ENCODE measurements around the gene SLAMF9.

Gene SLAMF9

DNA sequence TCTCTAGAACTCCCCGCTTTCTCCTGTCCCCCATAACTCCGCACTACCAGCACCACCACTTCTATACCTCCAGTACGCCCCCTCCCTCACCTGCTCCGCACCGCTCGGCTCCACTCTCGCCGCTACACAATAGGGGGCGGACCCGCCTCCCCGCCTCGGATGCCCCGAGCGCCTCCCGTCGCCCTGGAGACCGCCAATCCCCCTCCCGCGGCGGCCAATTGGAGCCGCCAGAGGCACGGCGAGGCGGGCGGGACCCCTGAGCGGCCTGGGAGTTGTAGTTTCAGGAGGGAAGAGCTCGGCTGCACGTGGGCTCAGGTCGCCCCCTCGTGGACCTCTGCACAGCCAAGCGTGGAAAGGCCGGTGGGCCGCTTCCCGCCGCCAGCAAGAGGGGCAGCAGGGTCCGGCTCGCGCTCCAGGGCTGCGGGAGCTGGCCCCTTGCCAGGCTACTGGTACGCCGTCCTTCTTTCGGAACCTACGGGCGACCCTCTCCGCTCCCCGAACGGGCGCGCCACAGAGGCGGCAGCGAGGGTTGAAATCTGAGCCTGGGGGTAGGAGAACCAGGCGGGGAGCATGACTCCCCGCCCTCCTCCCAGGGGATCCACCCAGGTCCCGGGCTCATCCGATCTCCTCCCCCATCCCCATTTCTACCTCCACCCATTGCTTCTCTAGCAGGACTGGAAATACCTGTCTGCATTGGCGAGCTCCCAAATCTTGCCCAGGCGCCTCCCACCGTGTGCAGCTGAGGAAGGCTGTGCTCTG lies 8.4 kb downstream of the SLAMF9 start, which contains the start of gene IGSF9:
IGSF9 (minus strand) TSS at position 131 of the 759 bp plus-strand sequence. CDS start 2,159 bp downstream, outside the sequence.
- peak; percentile 89 for DNase-seq

DNA sequence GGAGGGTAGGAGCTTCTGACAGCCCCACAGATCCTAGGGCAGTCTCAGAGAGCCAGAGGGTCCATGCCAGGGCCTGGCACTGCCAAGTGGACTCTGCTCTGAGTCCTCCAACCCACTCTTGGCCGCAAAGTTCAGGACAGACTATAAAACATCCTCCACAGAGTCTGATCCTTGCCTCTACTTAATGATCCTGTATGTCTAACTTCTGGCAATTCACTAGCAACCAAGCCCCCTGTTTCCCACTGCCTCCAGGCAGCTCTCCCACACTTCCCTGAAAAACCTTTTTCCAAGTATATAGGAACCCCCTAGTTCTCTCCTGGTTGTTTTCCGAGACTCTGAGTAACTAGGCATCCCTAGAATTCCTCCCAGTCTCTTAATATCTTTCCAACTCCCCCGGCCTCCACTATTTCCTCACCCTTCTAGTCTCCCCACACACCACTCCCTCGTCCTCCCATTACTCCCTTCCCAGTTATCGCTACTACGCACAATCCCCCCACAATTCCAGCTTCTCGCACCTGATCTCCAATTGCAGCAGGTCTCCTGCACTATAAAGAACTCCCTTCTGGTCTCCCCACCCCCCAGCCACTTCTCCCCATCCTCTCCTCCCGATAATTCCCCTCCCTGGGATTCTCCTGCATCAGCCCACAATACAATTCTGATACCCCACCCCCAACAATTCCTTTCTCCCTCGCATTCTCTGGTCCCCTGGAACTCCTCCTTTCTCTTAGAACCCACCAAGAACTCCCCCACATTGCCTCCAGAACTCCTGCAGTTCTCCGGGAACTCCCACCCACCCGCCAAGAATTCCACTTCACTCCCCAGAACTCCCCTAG lies 9.2 kb downstream of the SLAMF9 start:
- DNase-seq, result no peak

DNA sequence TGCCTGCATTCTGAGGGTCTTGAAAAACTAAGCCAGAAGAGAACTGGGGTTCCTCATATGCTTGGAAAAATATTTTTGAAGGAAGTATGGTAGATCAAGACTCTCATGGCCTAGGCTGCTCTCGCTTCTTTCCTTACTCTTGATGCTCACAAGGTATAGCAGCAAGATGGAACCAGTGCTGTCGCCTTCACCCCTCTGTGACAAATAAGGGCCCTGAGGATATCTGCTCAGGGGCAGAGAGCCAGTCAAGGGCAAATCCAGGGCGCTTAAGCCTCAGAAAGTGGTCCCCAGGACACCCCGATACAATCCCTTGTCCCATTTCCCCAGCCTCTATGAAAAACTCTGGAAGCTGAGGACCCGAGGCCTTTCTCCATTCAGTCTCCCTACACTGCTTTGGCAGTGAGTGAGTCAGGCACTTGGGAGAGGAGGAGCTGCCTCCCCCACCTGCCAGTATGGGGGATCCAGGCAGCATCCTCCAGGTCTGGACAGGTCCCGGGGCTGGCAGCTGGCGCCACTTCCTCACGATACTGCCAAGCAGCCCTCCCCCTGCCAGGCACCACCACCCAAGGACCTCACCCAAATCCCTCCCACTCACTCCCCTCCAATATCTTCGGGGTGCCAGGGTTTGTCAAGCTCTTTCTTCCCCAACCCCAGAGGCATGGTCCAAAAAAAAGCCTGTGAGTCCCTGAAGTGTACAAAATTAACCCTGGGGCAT lies 10.0 kb downstream of the SLAMF9 start:
- DNase-seq, result no peak

DNA sequence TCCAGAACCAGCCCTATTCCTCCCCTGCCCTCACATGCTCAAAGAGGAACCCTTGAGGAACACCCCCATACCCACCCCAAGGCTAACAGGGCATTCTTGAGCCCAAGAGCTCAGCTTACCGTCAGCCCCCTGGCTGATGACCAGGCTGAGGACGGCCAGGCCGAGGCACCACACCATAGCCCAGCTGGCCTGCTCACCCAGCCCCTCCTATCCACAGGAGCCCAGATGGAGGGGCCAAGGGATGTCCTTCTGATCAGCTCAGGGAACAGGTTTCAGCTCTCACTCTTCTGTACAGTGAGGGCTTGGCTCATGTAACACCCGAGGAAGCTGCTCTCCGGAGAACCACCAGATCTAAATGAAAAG lies 10.8 kb downstream of the SLAMF9 start:
- DNase-seq, result no peak

DNA sequence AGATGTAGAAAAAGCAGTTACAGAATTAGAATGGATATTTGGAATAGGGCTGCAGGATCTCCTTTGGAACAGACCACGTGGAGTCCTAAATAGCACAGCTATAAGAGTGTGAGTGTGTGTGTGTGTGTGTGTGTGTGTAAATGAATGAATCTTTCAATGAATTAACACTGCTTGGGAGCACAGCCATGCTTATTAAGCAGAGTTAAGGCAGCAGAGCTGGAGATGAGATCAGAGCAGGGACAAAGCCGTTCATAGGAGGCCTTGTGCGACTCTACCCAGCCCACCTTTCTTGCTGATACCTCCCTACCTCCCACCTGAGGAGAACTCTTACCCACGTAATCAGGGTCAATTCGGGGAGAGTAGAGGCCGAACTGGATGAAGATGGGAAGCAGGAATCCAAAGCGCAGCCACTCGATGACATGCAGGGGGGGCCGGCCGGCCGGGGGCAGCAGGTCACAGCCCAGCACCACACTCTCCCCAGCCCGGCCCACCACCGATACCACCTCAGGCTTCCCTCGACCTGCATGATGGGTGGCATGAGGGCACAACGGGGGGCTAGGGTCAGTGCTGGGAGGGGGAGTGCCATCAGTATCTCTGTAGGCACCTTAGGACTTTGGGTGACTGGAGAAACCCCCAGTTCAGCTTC lies 11.3 kb downstream of the SLAMF9 start:
- DNase-seq, result no peak

DNA sequence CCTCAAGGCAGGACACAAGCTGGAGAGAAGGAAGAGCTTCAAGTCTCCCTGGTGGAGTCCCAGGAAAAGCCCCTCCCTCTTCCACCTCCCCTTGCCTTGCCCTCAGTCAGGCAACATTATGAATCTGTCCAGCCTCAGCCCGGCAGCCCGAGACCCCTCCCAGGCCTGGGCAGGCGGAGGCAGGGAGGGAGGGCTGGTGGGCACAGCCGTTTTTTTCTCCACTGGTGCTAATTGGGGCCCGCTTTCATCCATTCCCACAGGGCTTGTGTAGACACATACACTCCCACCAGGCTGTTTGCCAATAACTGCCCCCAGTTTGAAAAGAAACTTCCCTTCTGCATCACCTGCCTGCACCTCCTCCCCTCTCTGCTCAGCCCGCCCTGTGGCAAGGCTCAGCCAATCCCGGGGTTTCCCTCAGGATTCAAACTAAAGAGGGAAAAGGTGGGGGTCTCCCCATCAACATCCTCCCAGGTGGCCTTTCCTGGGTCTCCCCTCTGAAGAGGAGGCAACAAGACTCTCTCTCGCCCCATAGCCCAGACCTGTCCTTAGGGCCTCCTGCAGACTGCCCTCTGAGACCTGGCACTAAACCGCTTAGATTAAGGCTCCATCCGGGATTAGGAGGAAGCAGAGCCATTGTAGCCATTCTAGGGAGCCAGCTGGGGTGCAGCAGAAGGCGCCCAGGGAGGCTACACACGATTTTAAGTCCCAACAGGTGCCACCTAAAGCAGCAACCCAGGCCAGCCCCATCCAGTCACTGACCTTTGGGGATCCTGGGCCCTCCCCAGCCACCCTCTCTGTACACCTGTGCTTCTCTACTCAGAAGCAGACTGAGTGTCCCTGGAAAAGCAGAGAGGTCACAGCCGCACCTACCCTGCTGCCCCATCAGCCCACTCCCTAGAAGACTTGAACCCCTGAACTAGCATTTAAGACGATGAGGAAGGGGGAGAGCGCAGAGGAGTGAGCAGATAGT lies 12.2 kb downstream of the SLAMF9 start:
- no peak for DNase-seq

DNA sequence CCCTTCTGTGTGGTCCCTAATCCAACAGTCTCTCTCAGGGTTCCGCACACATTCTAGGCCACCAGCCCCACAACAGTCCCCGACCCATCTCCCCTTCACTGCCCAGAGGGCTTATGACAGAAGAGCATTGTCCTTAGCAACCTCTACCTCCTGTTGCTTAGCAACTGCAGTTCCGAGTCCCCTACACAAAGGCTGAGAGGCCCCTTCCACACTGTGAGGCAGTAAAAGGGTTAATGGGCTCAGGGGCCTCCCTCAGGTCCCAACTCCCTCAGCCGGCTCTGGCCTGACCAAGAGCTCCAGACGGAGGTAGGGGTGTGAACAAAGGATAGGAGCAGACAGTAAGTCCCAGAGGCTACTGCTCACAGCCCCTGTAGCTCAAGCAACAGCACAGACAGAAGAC lies 12.9 kb downstream of the SLAMF9 start:
- no peak for DNase-seq

DNA sequence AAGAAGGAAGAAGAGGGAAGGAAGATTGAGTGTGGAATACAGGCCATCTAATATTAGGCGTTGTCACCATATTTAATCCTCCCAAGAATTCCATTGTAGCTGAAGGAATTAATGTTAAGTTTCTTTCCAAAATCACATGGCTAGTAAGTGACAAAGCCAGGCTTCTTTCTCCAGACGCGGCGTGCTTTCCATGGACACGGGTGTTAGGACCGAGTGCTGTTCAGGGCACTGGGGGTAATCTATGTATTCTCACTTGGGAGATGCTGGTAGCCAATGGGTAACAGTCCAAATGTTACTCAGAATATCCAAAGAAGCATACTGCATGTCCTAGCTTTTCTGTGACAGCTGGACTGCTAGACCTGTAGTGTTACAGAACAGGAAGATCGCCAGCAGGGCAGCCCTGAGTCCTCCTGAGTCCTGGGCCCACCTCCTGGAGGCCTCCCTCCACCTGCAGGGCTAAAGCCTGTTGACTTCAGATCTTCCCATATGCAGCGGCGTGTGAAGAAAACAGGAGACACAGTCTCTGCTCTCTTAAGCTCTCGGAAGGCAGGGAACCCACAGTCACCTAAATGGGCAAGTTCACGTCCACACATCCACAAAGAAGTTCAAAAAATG lies 13.9 kb downstream of the SLAMF9 start:
- DNase-seq, result no peak

DNA sequence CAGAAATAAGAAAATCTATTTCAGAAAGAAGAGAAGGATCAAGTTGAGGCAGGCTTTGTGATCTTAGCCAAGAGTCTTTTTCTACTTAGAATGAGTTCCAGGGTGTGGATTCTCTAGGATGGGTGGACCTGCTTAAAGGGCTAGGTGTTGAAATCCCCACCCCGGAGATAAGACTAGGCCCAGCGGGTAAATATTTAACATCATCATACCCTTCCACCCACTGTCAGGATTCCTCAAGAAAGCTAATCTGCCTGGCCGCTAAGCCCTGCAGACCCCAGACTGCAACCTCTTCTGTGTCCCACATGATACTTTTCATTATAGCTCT lies 14.4 kb downstream of the SLAMF9 start:
- DNase-seq, result no peak

DNA sequence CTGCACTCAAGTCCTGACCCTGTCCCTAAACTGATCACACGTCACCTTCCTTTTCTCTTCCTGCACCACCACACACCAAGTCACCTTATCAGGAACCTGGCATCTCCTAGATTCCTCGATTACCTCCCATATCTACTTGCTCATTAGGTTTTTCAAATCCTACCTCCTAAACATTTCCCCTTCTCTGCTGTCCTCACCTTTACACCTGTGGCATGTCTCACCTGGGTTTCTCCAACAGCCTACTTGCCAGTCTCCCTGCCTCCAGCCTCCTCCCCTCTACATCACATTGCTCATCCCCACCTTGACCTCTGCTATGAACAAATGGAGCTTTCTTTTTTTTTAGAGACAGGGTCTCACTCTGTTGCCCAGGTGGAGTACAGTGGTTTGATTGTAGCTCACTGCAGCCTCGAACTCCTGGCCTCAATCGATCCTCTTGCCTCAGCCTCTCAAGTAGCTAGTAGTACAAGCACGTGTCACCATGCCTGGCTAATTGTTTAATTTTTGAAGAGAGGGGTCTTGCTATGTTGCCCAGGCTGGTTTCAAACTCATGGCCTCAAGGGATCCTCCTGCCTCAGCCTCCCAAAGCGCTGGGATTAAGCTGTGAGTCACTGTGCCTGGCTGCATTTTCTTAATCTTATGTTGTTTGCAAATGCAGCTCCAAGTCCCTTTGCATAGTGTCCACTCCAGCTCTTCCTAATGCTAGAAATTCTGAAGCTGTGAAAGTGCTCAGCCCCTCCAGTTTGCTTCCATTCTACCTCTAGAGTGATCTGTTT lies 14.9 kb downstream of the SLAMF9 start:
- no peak for DNase-seq

DNA sequence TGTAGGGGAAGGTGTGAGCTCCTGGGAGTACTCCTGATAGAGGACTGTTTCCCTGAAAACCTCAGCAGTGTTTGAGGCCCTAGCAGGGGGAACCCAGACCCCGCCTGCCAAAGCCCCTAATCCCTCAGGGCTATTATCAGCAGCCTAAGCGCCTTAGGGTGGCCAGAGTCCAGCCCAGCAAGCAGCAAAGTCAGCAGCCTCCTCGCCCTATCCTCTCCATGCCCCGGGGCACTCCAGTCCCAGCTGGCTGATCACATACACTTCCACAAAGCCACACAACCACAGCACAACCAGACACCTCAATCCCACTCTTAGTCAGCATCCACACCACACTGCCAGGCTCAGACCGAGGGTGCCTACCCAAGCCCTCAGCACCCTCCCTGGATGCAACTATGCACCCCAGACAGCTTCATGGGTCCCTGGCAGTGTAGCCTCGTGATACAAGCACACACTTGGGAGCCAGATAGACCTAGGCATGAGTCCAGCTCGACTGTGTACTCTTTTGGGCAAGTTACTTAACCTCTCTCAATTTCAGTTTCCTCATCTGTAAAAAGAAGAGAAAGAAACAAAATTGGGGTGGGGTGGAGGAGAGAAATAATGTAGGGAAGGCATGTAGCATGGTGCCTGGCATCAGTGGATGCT lies 15.7 kb downstream of the SLAMF9 start:
- no peak for DNase-seq

DNA sequence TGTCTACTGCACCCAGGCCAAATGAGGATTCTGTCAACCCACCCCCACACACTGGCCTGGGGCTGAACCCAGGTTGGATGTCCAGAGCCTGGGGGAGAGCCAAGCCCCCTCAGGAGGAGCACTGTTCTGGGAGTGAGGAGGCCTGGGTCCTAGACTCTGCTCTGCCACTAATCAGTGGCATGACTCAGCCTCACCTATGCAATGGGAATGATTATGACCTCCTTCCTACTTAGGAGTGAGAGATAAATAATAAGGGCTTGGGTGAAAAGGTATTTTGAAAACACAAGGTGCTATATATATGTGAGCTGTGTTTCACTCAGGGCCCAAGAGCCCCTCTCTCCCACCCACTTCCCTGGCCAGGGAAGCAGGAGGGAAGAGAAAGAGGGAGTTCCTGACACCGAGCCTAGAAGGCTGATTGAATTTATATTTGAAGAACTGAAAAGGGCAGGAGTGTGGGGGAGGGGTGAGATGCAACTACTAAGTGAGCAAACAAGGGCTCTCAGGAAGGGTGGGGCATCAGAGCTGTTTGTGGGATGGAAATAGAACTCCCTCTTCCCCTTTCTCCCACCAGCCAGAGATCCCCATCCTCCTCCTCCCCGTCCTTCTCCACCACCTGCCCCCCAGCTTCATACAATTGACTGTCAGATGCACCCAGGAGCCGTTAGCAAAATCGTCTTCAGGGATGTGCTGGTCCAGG lies 16.8 kb downstream of the SLAMF9 start:
- no peak for DNase-seq

DNA sequence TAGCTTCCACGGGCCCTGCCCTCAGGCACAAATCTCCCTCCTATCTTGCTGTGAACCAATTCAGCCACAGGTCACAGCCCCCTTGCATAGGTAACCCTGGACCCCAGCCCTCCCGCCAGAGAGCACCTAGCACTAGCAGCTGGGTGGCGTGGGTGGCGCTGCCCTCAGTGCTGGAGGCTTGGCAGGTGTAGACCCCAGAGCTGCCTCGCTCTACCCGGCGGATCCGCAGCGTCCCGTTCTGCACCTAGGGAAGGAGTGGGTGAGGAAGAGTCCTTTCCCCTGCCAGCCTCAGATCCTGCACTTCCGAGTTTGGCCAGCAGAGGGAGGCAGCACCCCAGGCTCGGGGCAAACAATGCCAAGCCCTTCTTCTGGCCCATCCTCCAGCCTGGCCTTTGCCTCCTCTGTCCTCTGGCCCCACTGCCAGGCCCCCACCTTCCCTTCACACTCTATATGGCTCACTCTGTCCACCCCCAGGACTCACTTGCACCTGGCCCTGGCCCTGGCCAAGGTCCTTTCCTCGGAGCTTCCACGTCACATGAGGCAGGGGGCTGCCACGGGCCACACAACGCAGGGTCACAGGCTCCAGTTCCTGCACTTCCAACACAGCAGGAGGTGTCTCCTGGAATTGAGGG lies 17.6 kb downstream of the SLAMF9 start:
- DNase-seq, result peak; percentile 85

DNA sequence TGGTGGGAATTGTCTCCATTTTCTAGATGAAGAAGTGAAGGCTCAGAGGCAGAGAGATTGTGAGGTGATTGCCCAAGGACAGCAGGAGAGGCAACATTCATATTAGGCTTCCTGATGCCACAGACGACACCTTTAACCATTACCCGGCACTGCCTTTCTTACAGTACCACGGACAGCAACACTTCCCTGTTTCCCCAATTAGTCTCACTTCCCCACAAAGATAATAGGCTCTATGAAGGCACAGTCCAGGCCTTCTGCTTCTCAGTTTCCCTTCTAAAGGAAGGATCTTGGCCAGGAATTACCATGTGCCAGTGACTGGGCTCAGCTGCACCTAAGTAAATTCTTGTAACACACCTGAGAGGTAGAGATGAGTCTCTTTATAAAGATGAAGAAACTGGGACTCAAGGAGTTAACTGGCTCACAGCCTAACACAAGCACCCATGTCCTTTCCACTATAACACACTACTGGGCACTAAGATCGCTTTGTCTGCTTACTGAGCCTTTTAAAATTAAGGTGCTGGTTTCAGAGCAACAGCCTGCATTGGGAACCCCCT lies 18.2 kb downstream of the SLAMF9 start:
- no peak for DNase-seq

DNA sequence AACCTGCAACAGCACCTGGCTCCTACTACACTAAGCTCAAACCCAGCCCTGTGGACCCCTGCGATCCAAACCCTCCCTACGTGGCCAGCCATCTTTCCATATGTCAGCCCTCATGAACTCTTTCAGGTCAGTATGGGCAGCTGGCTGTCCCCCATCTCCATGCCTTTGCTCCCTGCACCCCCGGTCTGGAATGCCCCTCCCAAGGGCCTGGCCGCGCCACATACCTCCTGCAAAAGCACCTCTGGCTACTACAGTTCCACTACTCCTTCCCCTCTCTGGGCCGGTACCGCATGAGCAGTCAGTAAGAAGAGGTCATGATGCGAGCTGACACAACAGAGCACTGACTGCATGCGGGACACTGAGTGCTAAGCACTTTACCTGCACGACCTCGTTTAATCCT lies 18.7 kb downstream of the SLAMF9 start:
- no peak for DNase-seq

DNA sequence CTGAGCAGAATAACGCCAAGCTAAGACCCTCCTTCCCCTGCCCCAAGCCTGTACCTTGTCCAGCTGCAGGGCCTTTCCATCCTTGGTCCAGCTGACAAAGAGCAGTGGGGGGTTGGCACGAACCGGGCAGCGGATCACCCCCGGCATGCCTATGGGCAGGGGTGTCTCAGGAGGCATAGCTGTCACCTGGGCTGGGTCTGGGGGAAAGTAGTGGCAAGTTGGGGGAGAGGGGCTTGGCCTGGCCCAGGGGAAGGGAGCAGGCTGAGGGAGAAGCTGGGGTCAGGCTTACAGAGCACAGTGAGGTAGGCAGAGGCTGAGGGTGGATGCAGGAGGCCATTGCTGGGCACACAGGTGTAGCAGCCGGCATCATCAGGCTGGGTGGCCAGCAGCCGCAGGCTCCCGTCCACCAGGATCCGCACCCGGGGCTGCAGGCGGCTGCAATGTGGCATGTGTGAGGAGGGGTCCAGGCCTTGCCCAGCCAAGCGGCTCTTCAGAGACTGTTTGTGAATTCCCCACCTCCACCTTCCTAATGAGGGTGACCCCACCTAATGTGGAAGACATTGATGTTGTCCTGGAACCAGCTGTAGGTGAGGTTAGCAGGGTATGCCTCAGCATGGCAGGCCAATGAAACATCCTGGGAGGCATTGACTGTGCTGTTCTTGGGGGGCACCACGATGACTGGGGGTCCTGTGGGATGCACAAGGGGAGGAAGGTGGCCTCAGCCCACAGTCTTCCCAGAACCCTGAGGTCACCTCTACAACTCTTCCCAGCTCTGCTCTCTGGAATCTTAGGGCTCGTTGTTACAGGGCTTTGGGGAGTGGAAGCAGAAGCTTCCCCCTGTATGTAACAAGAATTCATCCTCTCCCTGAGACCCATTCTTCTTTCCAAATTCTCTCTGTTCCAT lies 19.6 kb downstream of the SLAMF9 start:
- no peak for DNase-seq

DNA sequence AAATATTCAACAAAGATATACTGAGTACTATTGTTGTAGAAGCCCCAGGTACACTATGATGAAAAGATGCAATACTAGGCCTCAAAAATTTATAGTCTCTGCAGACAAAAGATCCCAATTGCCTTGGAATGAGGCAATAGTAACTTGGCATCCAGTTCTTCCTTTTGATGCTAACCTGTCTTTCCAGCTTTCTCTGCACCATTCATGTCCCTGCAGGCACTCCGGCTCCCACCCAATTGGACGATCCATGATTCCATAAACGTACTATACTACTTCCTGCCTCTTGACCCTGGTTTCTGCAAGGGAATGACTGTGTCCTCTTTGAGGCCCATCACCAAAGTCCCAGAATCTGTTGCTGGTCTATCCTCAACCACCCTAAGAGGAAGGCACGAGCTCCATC lies 20.7 kb downstream of the SLAMF9 start:
- no peak for DNase-seq
